ENCODE data around the gene ARSA.

Gene ARSA

GRCh38 chr22:50602338-50602700, 25.6 kb downstream of the ARSA start:
- DNase-seq, result no peak

DNA sequence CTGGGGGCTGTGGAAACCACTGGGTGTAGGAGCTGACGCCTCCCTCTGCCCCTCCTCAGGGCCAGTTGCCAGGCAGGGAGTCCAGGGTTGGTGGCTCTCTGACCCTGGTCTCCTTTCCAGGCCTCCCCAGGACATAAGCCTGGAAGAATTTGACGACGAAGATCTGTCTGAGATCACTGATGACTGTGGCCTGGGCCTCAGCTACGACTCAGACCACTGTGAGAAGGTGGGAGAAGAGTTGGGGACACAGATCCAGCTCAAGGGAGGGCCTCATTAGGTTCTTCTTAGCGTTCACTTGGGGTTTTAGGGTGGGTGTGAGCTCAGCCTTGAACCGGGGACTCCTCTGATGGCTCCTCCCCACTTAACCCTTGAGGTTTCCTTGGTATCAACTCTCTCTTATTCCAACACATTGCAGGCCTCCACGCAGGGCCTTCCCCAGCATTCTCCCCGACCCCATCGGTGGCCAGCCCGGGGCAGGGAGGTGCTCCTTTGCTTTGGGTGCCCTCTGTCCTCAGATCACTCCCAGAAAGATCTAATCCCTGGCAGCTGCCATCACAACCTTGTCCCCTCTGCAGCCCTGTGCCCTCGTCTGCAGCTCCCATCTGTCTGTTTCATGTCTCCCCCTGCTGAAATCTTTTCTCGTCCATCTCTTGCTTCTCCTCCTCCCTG, 26.1 kb downstream of the ARSA start:
- DNase-seq, result no peak

- no peak for DNase-seq
Measured at GRCh38 chr22:50600967-50601668, 26.8 kb downstream of the ARSA start.

DNA sequence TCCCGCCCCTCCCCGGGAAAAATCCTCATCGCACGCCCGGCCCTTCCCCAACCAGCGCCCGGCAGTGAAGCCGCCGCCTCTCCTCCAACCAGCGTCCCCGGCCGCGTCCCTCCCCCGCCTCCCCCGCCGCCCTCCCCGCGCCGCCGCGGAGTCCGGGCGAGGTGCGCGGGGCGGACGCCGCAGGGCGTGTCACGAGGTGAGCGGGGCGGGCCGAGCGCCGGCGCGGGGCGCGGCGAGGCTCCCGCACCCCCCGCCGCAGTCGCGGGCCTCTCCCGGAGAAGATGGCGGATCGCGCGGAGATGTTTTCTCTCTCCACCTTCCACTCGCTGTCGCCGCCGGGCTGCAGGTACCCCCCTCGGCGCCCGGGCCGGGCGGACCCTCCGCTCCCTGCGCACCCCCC, 27.4 kb downstream of the ARSA start, which contains the start of gene MAPK8IP2:
Gene MAPK8IP2 (plus strand): TSS at position 256 of the 400 bp plus-strand sequence. CDS start 26 bp downstream, at position 282.
- no peak for DNase-seq

DNA sequence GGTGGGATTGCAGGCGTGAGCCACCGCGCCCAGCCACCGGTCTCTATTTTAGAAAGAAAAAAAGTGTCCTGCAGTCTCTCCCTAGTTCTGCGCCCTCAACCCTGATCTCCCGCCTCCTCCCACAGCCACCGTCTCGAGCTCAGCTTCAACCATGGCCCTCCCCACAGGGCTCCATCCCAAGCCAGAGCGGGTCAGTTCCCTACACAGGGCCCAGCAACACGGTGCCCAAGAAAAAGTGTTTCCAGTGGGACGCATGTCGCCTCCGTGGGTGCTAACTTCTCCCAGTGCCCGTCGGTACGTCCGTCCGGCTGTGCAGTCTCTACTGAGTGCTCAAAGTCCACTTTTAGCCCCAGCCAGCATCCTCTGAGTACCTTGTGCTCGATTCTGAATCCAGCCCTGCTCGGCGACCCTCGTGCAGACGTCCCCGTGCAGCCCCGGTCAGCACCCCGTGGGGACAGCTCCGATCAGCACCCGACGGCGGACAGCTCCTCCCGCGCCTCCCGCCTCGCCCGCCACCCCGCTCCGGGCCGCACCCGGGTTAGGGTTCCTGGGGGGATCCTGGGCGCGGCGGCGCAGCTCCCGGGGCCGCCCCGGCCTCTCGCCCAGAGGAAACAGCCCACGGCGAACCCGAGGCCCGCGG, 28.0 kb downstream of the ARSA start:
- no peak for DNase-seq

DNA sequence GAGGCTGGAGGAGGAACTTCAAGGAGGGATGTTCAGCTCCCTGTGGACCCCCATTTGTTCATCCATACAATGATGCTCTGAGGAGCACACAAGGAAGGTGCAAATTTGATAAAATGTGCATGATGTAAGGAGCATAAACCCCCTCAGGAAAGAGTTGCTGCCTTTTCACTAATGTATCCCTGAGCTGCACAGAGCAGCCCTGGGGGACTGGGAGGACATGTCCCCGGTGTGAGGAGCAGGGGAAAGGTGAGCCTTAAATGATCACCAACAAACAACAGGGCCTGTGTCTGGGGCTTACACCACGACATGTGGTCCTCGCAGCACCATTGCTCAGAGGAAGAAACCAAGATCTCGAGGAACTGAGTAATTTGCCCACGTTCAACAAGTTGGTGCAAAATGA, 30.9 kb downstream of the ARSA start:
- no peak for DNase-seq

DNA sequence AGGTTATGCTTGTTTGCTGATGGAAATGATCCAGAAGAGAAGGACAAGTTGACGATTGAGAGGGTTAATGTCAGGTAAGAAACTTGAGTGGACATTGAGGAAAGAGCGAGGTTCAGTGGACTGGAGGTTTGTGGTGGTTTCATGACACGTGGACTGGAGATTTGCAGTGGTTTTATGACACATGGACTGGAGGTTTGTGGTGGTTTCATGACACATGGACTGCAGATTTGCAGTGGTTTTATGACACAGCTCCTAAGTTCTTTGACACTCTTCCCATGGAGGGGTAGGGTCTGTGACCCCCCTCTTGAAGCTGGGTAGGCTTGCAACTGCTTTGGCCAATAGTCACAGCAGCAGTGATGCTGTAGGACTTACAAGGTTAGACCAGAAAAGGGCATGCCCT, 32.8 kb downstream of the ARSA start:
- no peak for DNase-seq

GRCh38 chr22:50587407-50587806, 40.5 kb downstream of the ARSA start:
- DNase-seq, result no peak

- DNase-seq, result no peak
Measured at GRCh38 chr22:50586416-50586815, 41.5 kb downstream of the ARSA start.

GRCh38 chr22:50585781-50586180, 42.2 kb downstream of the ARSA start:
- no peak for DNase-seq

GRCh38 chr22:50585238-50585637, 42.7 kb downstream of the ARSA start:
- no peak for DNase-seq

GRCh38 chr22:50584106-50585096, 43.6 kb downstream of the ARSA start:
- no peak for DNase-seq

DNA sequence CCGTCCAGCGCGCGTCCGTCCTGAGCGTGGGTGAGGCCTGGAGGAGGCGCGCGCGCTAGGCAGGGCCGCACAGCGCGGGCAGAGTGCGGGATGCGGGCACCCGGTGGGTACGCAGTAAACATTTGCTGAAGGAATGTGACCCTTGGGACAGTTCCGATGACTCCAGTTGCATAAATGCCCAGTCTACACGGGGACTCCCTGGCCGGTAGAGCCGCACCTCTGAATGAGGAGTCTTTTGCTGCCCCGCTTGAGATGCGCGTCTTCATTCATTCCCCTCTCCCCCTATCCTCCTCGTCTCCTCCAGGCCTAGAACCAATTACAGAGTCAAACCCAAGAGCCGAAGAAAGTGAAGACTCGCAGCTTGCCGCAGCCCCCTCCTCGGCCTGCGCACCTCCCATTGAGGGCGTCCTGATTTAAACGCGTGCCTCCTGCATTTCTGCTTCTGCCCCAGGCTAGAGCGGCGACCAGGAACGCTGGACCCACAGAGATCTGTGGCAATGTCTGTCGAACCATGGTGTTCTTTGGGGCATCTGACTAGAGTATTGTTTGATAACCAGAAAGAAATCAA, 44.6 kb downstream of the ARSA start:
- no peak for DNase-seq

- DNase-seq, result peak; percentile 97
Measured at GRCh38 chr22:50582493-50583293, 45.3 kb downstream of the ARSA start, which contains the start of gene CHKB. Gene CHKB (minus strand): TSS chr22:50582849. CDS start chr22:50582781, 68 bp downstream.

DNA sequence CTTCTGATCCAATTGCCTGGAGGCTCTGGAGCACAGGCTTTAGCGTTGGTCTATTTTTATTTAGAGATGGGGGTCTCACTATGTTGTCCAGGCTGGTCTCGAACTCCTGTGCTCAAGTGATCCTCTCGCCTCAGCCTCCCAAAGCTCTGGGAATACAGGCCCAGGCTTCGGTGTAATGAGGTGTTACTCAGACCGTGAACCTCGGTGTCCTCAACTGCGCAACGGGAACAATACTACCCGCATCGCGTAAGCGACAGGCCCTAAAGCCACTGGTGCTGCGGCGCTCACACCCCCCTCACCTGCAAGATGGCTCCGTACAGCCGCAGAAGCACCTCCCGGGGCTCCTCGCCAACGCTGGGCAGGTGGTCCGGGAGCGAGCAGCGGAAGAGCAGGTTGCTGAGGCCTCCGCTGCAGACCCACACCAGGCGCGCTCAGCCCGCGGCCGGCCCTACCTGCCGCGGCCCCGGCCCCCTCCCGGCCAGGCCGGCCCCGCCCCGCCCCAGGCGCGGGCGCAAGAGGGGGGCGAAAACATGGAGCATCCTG, 45.9 kb downstream of the ARSA start:
- DNase-seq, result no peak

GRCh38 chr22:50581031-50581949, 46.7 kb downstream of the ARSA start:
- DNase-seq, result no peak

GRCh38 chr22:50579752-50580151, 48.2 kb downstream of the ARSA start:
- no peak for DNase-seq

GRCh38 chr22:50578776-50579310, 49.1 kb downstream of the ARSA start:
- no peak for DNase-seq

- DNase-seq, result no peak
Measured at GRCh38 chr22:50577987-50578775, 49.8 kb downstream of the ARSA start, which contains the start of gene CPT1B. Gene CPT1B (minus strand): TSS chr22:50578427. CDS start chr22:50577915, 512 bp downstream.
